Measurements from ENCODE around the gene POU2F1.

Gene POU2F1

DNA sequence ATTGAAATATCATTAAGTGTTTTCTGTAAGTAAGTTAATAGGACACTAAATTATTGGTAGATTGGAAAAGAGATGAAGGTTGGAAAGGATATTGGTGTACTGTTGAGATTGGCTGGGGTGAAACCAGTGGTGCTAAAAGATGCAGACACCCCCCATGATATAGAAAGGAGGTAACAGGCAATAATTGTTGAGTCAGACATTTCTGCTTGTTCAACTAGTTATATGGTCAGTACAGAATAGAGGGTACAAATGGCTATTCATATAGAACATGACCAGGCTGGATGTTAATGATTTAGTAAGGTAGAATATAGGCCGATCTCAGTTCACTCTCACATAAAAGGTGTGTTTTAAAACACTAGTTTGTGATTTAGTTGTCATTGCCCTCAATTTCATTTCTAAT is 104.5 kb downstream of the POU2F1 start:
- no peak for FAIRE-seq

DNA sequence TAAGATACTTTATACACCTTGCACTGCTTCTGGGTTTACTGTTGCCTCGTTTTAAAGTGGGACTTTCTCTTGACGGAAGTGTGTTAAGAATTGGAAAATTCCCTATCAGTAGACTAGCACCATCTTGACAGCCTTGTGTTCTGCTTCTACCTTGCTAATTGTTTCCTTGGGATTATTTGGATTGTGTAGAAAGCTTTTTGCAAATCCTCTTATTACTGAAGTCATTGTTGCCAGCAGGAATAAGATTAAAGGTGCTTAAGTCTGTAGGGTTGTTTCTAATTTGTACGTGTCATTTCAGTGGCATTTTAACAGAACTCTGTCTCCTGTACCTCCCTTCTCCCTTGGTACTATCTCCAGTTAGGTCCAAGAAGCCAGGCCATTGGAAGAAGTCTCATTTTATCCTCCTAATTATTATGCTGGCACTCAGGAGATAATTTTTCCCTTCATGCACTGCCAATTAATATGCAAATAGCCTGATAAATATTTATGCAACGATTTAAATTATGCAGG is 107.7 kb downstream of the POU2F1 start:
- FAIRE-seq: no peak

DNA sequence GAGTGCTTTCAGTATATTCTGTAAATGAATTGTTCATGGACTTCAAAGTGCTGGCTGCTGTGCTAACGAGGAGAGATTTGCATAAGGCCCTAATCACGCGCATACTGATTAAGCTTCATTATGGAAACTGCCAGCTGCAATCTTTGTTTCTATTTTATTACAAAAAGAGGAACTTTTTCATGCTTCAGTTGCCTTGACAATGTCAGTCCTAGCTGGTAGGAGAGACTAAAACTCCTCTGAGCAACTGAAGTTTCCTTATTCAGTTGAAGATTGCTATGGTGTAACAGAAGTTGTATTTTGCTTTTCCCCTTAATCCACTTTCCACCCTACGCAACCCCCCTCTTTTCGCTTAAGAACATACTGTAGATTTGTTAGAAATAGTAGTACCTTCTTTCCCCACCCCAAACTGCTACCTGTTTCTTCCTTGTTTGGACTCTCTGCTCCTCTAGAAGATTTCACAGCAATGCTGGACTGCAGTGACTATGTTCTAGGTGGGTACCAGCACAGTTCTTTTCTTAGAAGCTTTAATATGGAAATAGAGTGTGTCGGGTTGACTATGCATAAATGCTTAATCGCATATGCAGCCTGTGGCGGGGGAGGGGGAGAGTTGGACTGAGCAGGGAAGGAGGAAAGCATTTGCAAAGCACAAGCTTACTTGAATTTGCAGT is 108.3 kb downstream of the POU2F1 start:
- no peak for FAIRE-seq

DNA sequence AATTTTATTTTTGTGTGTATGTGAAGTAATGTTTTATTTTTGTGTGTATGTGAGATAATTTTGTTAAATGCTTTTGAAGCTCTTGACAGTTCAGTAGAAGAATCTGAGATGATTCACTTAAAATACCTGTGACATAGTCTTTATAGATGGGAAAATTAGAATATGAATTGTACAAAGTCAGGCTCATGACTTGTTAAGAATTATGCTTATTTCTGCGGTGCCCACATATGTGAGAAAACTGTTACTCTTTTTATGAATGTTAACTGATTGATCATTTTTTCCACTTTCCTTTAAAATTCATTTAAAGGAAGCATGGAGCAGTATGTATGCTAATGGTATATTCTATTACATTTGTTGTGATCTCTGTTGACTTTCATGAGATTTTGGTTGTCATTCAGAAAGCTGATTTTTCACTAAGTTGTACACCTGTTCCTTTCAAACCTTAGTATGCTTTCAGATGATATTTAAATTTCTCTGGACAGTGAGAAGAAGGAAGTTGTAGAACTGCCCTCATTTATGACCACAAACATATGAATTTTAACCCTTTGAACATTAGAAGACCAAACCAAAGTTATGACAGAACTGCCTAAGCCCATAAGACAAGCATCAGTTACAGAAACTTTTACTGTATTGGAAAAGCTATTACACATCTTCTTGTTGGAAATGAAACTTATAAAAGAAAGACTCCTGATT is 110.1 kb downstream of the POU2F1 start:
- no peak for FAIRE-seq

DNA sequence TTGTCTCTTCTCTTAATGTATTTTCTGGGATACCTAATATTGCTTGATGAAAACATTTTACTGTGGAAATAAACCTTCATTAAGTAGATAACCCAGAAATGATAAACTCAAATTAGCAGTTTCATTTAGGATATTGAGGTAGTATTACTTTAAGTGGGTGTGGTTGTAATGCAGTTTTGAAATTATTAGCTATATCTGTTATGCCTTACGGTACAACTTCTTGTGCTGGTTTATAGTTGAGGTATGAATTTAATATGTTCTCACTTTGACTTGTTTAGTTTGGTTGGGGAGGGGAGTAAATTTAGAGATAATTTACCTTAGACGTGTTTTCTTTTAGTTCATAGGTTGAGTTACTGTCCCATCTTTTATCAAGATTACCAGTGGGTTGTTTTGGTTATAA is 111.0 kb downstream of the POU2F1 start:
- FAIRE-seq: no peak

DNA sequence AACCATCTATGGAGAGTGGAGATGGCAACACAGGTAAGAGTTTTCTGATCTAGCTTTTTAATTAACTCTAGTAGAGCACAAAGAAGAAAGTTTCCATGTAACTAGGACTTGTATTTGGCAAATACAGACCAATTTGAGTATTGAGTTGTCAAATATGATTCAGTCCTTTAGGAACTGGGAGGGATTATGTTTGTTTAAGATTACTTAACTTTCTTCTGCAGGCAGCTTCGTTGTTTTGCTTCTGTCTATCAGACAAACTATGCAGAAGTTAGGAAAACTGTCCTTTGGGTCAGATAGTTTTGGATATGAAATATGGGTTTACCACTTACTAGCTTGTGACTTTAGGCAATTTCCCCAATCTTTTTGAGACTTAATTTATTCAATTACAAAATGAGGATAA is 111.8 kb downstream of the POU2F1 start:
- FAIRE-seq: no peak

DNA sequence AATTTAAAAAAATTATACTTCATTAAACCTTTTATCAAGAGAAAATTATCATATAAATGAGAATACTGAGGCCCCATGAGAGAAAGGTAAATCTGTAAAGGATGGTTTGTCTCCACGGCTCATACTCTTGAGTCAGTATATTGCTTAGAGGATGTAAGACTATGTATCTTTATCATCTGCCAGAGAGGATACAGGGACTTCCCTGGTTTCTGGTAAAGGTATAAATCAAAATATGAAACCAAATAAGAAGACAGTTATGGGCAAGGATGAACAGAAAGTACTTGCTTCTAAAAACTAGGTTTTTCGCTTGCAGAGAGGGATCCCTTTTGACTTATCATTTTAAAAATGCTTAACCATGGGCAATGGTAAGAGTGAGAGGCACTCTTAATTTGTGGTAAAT is 112.4 kb downstream of the POU2F1 start:
- no peak for FAIRE-seq

DNA sequence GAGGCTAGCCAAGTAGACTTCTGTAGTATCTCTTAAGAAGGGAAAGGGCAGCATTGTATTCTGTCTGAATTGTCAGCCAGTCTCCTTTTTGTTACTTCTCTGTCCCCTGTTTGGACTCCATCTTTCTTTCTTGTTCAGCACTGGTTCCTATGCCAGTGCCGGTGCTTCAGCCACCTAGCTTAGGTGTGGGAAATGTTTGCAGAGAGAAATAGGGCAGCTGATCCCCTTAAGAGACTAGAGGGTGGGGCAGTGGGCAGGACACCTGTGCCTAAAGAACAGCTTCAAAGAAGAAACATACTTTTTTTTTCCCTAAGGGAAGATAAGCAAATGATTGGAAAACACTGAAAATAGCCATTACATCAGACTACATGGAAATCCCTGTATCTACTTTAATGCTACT is 113.0 kb downstream of the POU2F1 start:
- no peak for FAIRE-seq

DNA sequence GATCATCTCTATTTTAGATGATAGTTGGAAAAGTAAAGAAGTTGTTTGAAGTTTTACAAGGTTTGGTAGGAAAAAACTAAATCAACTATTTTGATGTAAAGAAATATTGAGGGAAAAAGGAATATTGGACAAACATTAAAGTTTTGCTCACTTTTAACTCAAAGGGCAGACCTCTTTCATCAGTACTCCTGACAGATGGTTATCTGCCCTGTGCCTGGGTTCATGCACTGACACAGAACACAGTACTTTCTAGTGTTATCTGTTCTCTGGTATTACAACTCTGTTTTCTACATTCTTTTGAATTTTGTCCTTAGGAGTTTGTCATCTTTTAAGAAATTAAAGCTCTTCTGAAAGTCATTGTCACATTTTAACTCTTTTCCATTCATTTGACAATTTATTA is 118.7 kb downstream of the POU2F1 start:
- no peak for FAIRE-seq

DNA sequence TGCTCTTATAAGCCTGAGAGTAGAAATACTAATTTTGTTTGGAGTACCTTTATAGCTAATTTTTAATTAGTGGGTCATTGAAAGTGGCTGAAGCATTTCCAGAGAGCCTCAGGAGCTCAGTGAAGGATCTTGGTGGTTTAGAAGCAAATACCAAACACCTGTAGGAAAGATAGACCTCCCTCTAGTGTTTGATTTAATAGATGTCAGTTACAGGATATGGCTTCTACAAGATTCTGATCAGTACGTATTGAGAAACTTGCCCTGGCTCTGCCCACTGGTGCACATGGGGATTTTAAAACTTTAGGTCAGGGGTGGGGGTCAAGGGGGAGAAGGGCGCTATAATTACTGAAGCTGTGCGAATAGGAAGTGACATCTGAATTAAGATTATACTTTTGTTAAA is 122.2 kb downstream of the POU2F1 start:
- FAIRE-seq: no peak

DNA sequence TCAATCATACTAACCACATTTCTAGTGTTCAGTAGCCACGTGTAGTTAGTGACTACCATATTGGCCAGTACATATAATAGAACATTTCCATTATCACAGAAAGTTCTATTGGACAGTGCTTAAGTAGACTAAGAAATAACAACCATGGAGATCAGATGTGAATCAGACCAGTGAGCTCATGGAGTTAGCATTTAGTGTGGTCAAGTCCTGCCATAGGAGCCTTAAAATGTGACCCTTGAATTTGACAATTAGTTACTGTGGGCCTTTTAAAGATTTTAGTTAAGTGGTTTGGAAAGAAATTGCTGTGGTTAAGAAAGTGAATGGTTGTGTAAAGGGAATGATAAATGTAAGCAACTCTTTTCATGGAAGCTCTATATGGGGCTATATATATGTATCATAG is 123.4 kb downstream of the POU2F1 start:
- FAIRE-seq: no peak

DNA sequence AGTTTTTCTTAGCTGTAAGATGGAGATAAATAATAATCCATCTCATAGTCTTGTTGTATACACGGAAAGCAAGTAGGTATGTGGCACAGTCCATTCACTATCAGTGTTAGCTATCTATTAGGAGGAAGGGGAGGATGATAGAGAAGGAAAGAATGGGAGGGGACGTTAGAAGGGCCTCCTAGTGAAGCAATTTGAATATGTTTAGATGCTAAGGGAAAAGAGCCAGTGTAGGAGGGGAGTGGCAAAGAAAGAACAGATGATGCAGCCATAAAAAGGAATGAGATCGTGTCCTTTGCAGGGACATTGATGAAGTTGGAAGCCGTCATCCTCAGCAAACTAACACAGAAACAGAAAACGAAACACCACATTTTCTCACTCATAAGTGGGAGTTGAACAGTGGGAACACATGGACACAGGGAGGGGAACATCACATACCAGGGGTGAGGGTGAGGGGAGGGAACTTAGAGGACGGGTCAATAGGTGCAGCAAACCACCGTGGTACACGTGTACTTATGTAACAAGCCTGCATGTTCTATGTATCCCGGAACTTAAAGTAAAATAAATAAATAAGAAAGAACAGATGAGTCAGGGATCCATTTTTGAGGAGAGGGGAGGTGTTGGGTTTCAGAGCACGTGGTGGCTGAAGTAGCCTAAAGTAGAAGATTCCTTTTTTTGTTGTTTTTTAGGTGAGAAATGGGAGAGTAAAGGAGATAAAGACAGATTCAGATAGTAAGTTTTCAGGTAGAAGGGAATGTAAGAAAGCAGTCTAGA is 124.1 kb downstream of the POU2F1 start:
- no peak for FAIRE-seq

DNA sequence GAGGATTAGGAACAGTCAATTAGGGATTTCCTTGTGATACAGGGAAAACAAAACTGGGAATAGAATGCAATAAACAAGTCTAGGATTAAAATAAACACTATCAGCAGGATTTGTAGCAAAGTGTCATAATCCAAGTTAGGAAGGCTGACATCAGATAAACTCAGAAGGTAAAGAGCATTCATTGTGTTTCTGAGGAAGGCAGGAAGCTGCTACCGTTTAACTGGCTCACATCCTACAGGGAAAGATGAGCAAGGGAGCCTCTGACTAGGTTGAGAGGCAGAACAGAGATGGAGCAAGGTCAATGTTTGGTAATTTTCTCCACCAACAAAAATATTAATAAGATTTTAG is 124.7 kb downstream of the POU2F1 start:
- no peak for FAIRE-seq

DNA sequence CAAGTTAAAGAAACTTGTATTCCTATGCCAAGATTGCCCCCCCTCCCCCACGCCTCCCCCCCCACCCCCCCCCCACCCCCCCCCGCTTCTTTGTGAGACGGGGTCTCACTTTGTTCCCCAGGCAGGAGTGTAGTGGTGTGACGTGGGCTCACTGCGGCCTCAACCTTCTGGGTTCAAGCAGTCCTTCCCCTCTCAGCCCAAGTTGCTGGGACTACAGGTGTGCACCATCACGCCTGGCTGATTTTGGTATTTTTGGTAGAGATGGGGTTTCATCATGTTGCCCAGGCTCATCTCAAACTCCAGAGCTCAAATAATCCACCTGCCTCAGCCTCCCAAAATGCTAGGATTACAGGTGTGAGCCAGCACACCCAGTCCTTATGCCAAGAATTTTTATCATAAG is 136.6 kb downstream of the POU2F1 start:
- FAIRE-seq: no peak

DNA sequence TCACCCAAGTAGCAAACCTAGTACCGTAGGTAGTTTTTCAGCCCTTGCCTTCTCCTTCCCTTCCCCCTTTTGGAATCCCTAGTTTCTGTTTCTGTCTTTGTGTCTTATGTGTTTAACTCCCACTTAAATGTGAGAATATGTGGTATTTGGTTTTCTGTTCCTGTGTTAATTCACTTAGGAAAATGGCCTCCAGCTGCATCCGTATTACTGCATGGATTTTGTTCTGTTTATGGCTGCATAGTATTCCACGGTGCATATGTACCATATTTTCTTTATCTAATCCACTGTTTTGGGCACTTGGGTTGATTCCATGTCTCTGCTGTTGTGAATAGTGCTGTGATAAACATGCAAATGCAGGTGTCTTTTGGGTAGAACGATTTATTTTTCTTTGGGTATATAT is 138.6 kb downstream of the POU2F1 start:
- no peak for FAIRE-seq

DNA sequence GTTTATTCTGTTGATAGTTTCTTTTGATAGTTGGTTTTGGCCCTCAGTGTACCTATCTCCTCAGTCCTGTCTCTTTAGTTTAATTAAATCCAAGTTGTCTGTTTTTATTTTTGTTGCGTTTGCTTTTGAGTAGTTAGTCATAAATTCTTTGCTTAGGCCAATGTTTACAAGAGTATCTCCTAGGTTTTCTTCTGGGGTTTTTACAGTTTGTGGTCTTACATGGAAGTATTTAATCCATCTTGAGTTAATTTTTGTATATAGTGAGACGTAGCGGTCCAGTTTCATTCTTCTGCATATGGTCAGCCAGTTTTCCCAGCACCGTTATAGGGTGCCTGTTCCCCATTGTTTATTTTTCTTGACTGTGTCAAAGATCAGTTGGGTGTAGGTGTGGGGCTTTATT is 139.4 kb downstream of the POU2F1 start:
- no peak for FAIRE-seq

DNA sequence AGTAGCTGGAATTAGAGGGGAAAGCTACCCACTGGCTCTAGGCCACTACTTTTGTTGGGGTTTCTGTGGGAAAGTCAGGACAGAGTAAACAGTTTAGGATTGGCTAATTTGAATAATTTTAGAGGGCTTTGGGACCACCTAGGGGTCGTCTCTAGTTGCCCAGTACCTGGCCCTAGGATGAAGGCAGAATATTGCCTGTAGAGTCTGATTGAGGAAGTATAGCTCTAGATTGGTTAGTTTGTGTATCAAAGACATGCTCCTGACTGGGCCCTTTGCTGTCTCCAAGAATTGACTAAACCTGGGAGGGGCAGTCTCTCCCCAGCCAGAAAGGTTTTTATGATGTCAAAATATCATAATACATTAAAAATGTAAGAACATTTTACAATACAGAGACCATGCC is 142.0 kb downstream of the POU2F1 start:
- no peak for FAIRE-seq

DNA sequence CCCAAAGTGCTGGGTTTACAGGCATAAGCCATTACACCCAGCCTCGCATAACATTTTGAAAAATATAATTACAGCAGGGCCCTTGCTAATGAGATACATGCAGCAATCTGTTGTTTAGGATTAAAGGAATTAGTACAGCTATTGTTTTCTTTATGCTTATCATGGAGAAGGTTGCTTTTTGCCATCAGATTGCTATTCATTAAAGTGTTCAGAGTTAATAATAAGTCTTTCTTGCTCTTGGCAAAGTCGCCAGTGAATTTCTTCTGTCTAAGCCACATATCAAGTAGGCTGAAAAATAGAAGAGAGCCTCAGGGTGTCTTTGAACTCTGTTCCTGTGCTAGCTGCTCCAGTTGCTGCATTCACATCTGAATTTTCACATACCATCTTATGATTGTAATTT is 144.1 kb downstream of the POU2F1 start:
- FAIRE-seq: no peak

DNA sequence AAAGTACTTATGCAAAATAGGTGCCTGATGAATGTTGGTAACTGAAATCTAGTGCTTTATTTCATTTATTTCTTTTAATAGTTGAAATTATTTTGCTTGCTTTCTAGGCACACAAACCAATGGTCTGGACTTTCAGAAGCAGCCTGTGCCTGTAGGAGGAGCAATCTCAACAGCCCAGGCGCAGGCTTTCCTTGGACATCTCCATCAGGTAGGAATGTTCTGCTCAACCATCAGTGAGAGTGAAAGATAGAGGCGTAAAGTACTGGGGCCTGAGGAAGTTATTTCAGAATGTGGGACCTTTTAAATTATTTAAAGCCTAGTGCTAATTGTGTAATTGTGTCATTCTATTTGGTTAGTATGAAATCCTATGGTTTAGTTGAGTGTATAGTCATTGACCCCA is 144.7 kb downstream of the POU2F1 start:
- FAIRE-seq: no peak

DNA sequence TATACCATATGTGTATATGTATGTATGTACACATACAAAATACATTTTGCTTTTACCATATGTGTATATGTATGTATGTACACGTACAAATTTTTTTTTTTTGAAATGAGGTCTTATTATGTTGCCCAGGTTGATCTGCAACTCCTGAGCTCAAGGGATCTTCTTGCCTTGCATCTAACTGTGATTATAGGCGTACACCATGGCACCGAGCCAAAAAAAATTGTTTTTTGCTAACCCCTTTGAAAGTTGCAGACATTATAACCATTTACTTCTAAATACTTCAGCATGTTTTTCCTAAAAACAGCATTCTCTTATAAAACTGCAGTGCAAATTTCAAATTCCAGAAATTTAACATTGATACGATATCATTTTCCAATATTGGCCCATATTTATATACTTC is 147.0 kb downstream of the POU2F1 start:
- FAIRE-seq: no peak

DNA sequence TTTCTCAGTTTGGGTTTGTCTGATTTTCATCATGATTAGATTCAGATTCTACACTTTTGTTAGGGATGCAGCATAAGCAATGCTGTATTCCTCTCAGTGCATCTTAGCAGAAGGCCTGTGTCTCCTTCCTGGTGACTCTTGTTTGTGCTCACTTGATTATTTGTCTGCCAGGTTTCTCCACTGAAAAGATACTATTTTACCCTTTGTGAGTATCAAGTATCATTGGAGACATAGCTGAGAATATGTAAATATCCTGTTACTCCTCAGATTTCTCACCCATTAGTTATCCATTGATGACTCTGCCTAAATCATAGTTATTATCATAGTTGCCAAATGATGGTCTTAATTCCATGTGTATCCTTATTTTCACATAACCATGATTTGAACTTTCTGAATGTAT is 148.5 kb downstream of the POU2F1 start:
- FAIRE-seq: no peak

DNA sequence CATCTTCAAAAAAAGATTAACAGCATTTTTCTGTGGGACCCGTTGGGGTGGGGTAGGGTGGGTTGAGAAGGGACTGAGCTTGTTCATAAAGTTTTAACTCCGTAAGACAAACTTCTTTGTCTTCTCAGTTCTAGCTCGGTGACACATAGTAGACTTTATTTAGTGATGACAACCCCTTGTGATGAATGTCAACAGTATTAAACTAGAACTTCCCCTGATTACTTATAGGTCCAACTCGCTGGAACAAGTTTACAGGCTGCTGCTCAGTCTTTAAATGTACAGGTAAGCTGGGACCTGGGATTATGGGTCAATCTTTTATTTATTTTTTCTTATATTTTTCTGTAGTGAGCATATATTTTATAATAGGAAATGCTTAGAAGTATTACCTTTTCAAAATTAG is 149.2 kb downstream of the POU2F1 start:
- FAIRE-seq: no peak

DNA sequence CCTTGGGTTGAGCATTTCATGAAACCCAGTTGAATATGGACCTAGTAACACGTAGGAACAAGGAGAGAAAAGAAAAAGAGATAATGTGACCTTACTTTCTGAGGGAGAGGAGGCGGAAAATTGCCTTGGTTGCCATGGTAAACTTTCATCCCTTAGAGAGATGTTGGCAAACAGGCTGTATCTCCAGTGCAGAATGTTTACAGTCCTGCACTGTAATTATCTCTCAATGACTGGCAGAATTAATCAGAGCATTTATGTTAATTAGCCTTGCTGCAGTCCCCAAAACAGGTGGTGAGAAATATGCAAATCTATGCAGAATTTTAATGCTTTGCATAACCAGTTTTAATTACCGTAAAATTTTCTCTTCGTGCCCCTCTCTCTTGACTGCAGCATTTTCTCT is 150.3 kb downstream of the POU2F1 start:
- FAIRE-seq: no peak

DNA sequence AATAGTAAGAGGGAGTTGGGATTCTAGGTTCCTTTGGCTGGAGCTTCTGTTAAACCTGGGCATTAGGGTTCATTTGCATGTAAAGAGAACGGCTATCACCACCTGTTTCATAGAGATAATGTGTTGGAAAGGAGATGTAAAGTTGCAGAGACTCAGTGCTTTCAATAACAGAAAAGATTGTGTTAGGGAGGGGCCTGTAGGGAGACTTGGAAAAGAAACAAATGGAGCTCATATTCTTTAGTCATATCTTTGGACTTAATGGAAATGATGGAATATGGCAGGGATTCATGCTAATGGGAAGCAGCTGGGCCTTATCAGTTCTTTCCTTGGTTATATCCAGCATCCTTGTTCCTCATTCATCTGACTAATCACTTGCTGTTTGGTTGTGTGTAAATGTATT is 152.7 kb downstream of the POU2F1 start:
- FAIRE-seq: no peak

All from islet of Langerhans (tissue), 1 donor.